ENCODE measurements around the gene PRR36.

DNA sequence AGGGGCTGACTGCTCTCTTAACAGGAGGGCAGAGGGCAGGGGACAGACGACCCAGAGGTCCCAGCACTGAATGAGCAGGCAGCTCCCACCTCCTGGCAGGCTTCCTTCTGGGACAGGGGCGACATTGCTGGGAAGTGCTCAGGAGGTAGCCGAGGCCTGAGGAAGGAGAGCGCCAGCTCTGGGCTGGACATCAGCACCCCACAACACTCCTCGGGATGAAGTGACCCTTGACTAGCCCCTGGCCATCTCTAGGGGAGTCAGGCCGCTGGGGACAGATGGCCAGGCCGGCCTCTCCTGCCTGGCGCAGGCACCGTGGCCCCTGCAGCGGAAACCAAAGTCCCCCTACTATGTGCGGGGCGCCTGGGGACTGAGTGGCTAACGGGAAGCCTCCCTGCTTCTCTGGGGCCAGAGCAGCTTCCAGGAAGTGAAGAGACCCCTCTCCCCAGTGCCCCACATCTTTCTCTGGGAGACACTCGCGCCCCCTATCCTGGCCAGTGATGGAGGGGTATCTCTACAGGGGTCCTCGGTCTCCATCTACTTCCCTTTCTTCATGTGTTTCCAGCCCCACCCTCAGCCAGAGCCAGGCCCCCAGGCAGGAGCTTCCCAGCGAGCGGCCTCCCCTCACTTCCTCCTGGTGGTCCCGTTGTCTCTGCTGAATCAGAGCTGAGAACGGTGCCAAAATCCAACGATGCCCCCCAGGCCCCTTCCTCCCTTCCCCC lies 10.1 kb downstream of the PRR36 start:
- TF ChIP-seq POLR2A (IDR thresholded peaks at IDR 0.05; ENCODE audit: low read length), result no peak
- no peak for TF ChIP-seq GATA1 (IDR thresholded peaks at IDR 0.05; ENCODE audit: low read depth, low read length)

All from erythroblast (primary cell).